Effector memory CD8-positive, alpha-beta T cell (primary cell): ENCODE data around the gene PPP2R5C.
A peak's percentile ranks its signal among the peaks of the same experiment; 100 is the strongest.

ENCODE experiments used
- ATAC-seq: fragments of 150-1000 bp; cut with Tn5 transposase; replicated peaks from 2 replicates; pipeline ENCODE4 v1.10.0; 2021; ENCODE audit warnings: mild to moderate bottlenecking, moderate library complexity
- DNase-seq, 3 experiments: peaks; one replicate each; pipeline ENCODE4 v3.0.0; 2021
- H3K27ac Mint-ChIP-seq, 2 donors: one replicate each; pipeline ENCODE4 v1.8.0; 2022; ENCODE audit warnings: mild to moderate bottlenecking in 2 of 2, mixed read lengths in 2 of 2, moderate library complexity in 2 of 2
- H3K27me3 Mint-ChIP-seq, 2 donors: one replicate each; pipeline ENCODE4 v1.8.0; 2022; ENCODE audit warnings: mixed read lengths in 2 of 2
- H3K36me3 Mint-ChIP-seq: one replicate; pipeline ENCODE4 v1.8.0; 2022; ENCODE audit warnings: mild to moderate bottlenecking, moderate library complexity, mixed read lengths; ENCODE audit not compliant: insufficient read depth
- H3K4me1 Mint-ChIP-seq, 2 donors: one replicate each; pipeline ENCODE4 v1.8.0; 2022; ENCODE audit warnings: low read depth in 2 of 2, mixed read lengths in 2 of 2
- H3K4me3 Mint-ChIP-seq, 2 donors: one replicate each; pipeline ENCODE4 v1.8.0; 2022; ENCODE audit warnings: mild to moderate bottlenecking in 2 of 2, mixed read lengths in 2 of 2, moderate library complexity in 2 of 2
- H3K9me3 Mint-ChIP-seq, 2 donors: one replicate each; pipeline ENCODE4 v1.8.0; 2022; ENCODE audit warnings: mixed read lengths in 2 of 2

PPP2R5C gene

GRCh38 chr14:101809671-101810514 is 48.4 kb downstream of the PPP2R5C start:
- peak; percentile 81 to 85 (median 82) for DNase-seq
- H3K4me1 Mint-ChIP-seq = peaks cover 46 to 50% of the 10 kb centered on the region in 2 donors
- no peaks in the 10 kb centered on the region for H3K27me3 Mint-ChIP-seq
- peak overlapping the region; percentile 98 to 100 for H3K27ac Mint-ChIP-seq
- H3K4me3 Mint-ChIP-seq = peak overlapping the region; percentile 94 to 95
- peaks cover 56% of the 10 kb centered on the region for H3K36me3 Mint-ChIP-seq
- peak; percentile 87 for ATAC-seq
- H3K9me3 Mint-ChIP-seq = no peaks in the 10 kb centered on the region

DNA sequence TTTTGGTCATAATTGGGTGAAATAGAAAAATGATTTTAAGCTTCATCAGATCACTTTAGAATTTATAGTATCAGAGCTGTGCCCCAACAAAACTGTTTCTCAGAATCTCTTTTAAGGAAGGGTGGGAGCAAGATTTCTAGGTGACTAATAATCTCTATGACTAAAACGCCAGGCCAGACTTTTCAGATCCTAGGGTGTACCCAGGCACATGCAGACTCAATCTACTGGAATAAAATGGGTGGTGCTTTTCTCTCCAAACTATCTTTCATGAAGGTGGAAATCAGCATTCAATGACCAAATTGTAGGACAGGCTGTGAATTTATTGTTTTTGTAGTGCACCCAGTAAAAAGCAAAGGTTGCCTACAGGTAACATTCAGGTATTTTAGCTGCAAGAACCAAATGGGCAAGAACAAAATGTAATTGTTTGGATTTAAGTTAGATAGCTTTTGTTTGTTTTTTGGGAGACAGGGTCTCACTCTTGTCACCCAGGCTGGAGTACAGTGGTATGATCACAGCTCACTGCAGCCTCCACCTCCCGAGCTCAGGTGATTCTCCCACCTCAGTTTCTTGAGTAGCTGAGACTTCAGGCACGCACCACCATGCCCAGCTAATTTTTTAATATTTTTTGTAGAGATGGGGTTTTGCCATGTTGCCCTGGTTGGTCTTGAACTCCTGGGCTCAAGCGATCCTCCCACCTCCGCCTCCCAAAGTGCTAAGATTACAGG is 49.5 kb downstream of the PPP2R5C start:
- Mint-ChIP-seq H3K4me3 (peak overlapping the region; percentile 94 to 95), H3K27ac (peak overlapping the region; percentile 98 to 100), H3K36me3 (peaks cover 68% of the 10 kb centered on the region), H3K4me1 (peaks cover 57 to 62% of the 10 kb centered on the region in 2 donors), H3K27me3 (no peaks in the 10 kb centered on the region), H3K9me3 (no peaks in the 10 kb centered on the region)
- no peak for ATAC-seq
- DNase-seq = no peak

- peaks cover 62 to 66% of the 10 kb centered on the region in 2 donors for H3K4me1 Mint-ChIP-seq
- peak overlapping the region; percentile 94 to 95 for H3K4me3 Mint-ChIP-seq
- ATAC-seq (no peak), DNase-seq (no peak)
- H3K9me3 Mint-ChIP-seq = no peaks in the 10 kb centered on the region
- H3K27ac Mint-ChIP-seq = peak overlapping the region; percentile 98 to 100
- peaks cover 74% of the 10 kb centered on the region for H3K36me3 Mint-ChIP-seq
- H3K27me3 Mint-ChIP-seq = no peaks in the 10 kb centered on the region
These were observed 50.6 kb downstream of the PPP2R5C start for GRCh38 chr14:101812071-101812470.

DNA sequence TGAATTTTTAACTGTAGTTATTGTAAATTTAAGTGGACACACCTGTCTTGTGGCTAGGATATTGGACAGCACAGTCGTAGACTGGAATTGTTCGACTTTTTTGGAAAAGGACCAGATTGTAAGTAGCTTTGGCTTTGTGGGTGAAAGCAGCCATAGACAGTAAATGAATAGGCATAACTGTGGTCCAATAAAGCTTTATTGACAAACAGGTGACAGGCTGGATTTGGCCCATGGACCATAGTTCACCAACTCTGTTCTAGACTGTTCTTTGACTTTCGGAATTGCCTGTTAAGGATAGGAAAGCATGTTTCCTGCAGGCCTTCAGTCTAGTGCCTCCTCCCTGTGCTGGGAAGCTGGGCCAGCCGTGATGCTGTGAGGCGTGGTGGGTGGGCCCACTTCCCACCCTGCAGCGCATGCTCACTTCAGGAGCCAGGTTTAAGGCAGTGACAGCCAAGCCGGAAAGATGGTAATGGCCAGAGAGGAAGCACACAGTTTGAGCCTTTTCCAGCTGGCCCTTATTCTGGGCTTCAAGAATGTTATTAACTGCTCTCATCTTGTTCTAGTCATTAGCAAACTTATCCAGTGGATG is 51.8 kb downstream of the PPP2R5C start:
- ATAC-seq (no peak), DNase-seq (no peak)
- peaks cover 68 to 73% of the 10 kb centered on the region in 2 donors for H3K4me1 Mint-ChIP-seq
- no peaks in the 10 kb centered on the region for H3K9me3 Mint-ChIP-seq
- H3K36me3 Mint-ChIP-seq = peaks cover 85% of the 10 kb centered on the region
- H3K27me3 Mint-ChIP-seq = no peaks in the 10 kb centered on the region
- peak overlapping the region; percentile 94 to 95 for H3K4me3 Mint-ChIP-seq
- H3K27ac Mint-ChIP-seq = peak overlapping the region; percentile 98 to 100

DNA sequence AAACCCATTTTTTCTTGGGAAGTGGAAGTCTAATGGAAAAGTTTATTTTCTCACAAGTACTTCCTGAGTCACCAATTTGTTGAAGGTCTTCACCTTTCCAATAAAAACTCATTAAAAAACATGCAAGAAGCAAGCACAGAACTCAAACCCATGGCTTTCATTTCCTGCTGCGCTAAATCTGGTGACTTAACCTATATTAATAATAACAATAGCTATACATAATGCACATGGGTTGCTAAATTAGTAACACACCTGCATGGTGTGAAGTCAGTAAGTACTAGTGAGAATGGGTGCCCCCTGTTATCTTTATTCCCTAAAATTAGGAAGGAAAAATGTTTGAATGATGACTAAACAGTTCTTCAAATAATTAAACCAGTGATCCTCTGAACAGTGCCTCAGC is 52.3 kb downstream of the PPP2R5C start:
- H3K4me3 Mint-ChIP-seq = peak overlapping the region; percentile 94 to 95
- ATAC-seq = no peak
- H3K27me3 Mint-ChIP-seq = no peaks in the 10 kb centered on the region
- H3K4me1 Mint-ChIP-seq = peaks cover 68 to 75% of the 10 kb centered on the region in 2 donors
- no peak for DNase-seq
- peaks cover 91% of the 10 kb centered on the region for H3K36me3 Mint-ChIP-seq
- peak overlapping the region; percentile 98 to 100 for H3K27ac Mint-ChIP-seq
- no peaks in the 10 kb centered on the region for H3K9me3 Mint-ChIP-seq

GRCh38 chr14:101814934-101815333 is 53.4 kb downstream of the PPP2R5C start:
- ATAC-seq = no peak

DNA sequence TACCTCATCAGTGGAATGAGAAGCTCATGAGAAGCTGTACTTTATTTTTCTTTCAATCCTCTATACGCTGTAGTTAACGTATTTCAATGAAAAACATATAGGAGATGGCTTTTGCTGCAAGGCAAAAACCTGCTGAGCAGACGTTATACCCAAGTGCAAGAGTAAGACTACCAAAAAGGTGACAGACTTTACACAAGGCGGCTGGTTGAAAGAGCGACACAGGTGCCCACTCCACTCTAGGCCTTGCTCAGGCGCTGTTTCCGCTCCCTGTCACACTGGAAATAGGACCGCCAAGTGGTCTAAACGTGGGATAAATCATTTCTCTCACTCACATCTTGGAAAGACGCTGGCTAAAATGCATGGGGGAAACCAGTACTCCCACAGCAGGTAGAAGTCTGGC is 54.5 kb downstream of the PPP2R5C start:
- DNase-seq = peak in 2 of 3 experiments; percentile 44 to 55
- Mint-ChIP-seq H3K27me3 (no peaks in the 10 kb centered on the region), H3K9me3 (no peaks in the 10 kb centered on the region), H3K4me3 (peak overlapping the region; percentile 94 to 95), H3K36me3 (peaks cover 91% of the 10 kb centered on the region), H3K4me1 (peaks cover 66 to 82% of the 10 kb centered on the region in 2 donors), H3K27ac (peak overlapping the region; percentile 98 to 100)
- peak; percentile 9 for ATAC-seq

More at GRCh38 chr14:101814934-101815333, 53.4 kb downstream of the PPP2R5C start:
- DNase-seq = no peak
- Mint-ChIP-seq H3K4me1 (peaks cover 72 to 80% of the 10 kb centered on the region in 2 donors), H3K27ac (peak overlapping the region; percentile 98 to 100), H3K36me3 (peaks cover 93% of the 10 kb centered on the region), H3K9me3 (no peaks in the 10 kb centered on the region), H3K4me3 (peak overlapping the region; percentile 94 to 95), H3K27me3 (no peaks in the 10 kb centered on the region)

GRCh38 chr14:101817501-101818001 is 56.0 kb downstream of the PPP2R5C start:
- Mint-ChIP-seq H3K27me3 (no peaks in the 10 kb centered on the region), H3K4me3 (peak overlapping the region; percentile 68 to 90), H3K4me1 (peaks cover 59 to 80% of the 10 kb centered on the region in 2 donors), H3K36me3 (peaks cover 90% of the 10 kb centered on the region), H3K27ac (peak overlapping the region; percentile 98 to 100), H3K9me3 (no peaks in the 10 kb centered on the region)
- peak; percentile 35 for ATAC-seq
- peak in 1 of 3 experiments; percentile 47 for DNase-seq

GRCh38 chr14:101819251-101819990 is 57.9 kb downstream of the PPP2R5C start:
- peaks cover 92% of the 10 kb centered on the region for H3K36me3 Mint-ChIP-seq
- no peaks in the 10 kb centered on the region for H3K27me3 Mint-ChIP-seq
- peak overlapping the region; percentile 68 to 90 for H3K4me3 Mint-ChIP-seq
- peaks cover 48 to 80% of the 10 kb centered on the region in 2 donors for H3K4me1 Mint-ChIP-seq
- H3K27ac Mint-ChIP-seq = peak overlapping the region; percentile 98 to 100
- ATAC-seq = peak; percentile 54
- DNase-seq = peak; percentile 86
- H3K9me3 Mint-ChIP-seq = no peaks in the 10 kb centered on the region

- Mint-ChIP-seq H3K27ac (peak overlapping the region; percentile 98 to 100), H3K4me3 (peak overlapping the region; percentile 68 to 90), H3K4me1 (peaks cover 46 to 79% of the 10 kb centered on the region in 2 donors), H3K36me3 (peaks cover 92% of the 10 kb centered on the region), H3K9me3 (no peaks in the 10 kb centered on the region), H3K27me3 (no peaks in the 10 kb centered on the region)
- ATAC-seq (peak; percentile 6), DNase-seq (peak; percentile 47 to 62 (median 49))
These were observed 58.8 kb downstream of the PPP2R5C start for GRCh38 chr14:101820283-101820798.

DNA sequence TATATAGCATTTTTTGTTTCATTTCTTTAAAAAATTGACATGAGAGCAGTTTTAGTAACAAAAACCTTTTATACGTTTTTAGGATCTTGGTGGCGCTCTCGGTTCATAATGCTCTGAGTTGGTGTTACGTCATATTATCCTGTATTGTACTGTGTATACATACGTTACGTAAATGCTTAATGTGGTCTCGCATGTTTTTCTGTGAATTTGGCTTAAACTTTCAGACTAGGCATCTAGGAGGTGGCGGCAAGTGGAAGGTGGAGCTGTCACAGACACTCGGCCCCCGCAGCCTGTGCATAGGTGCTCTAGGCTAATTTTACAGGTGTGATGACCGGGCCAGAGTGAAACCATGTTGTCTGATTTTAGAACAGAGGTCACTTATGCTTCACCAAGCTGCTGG is 60.0 kb downstream of the PPP2R5C start:
- Mint-ChIP-seq H3K4me3 (peak overlapping the region; percentile 86 to 90), H3K27ac (peak overlapping the region; percentile 98 to 100), H3K9me3 (no peaks in the 10 kb centered on the region), H3K27me3 (no peaks in the 10 kb centered on the region), H3K36me3 (peaks cover 92% of the 10 kb centered on the region), H3K4me1 (peaks cover 46 to 79% of the 10 kb centered on the region in 2 donors)
- DNase-seq (peak; percentile 66 to 69 (median 69)), ATAC-seq (peak; percentile 28)

DNA sequence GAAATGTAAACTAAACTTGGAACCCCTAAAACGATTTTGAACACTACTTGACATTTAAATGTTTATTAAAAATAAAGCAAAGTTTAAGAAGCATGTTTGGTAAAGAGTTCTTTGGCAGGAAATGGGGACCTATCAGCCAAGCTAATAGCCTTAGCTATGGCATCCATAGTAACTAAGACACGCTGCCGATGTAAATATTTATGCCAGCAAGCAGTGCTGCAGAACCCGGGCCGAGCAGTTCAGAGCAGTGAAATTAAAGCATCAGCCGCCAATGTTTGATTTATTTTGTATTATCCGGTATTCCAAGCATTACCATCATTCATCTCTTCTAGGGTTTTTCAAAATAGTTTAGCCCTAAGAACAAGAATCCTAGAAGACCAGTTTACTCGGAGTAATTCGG is 61.6 kb downstream of the PPP2R5C start:
- no peaks in the 10 kb centered on the region for H3K9me3 Mint-ChIP-seq
- H3K4me1 Mint-ChIP-seq = peaks cover 54 to 81% of the 10 kb centered on the region in 2 donors
- DNase-seq = peak; percentile 50 to 62 (median 57)
- peak overlapping the region; percentile 86 to 90 for H3K4me3 Mint-ChIP-seq
- H3K27me3 Mint-ChIP-seq = no peaks in the 10 kb centered on the region
- H3K36me3 Mint-ChIP-seq = peaks cover 97% of the 10 kb centered on the region
- peak; percentile 22 for ATAC-seq
- H3K27ac Mint-ChIP-seq = peak overlapping the region; percentile 98 to 100
